NCI-H1694 treated with DMSO at 0.1 percent for 48 hours (cell line): ENCODE results near the gene MT4.

Source experiments
- DNase-seq: peaks from one replicate; lab custom pipeline; 2025; lab: John Stamatoyannopoulos, UW

The MT4 gene

GRCh38 chr16:56605475-56605874, 40.6 kb downstream of the MT4 start:
- DNase-seq, result no peak

GRCh38 chr16:56606071-56606475, 41.2 kb downstream of the MT4 start:
- no peak for DNase-seq

GRCh38 chr16:56606476-56607108, 41.7 kb downstream of the MT4 start:
- no peak for DNase-seq

GRCh38 chr16:56607109-56607618, 42.3 kb downstream of the MT4 start:
- DNase-seq, result no peak

- DNase-seq, result no peak
Measured at GRCh38 chr16:56607675-56608042, 42.8 kb downstream of the MT4 start.

GRCh38 chr16:56608043-56608875, 43.4 kb downstream of the MT4 start, which contains the start of gene MT2A:
Gene MT2A, plus strand, starts transcription at chr16:56608584. Its CDS starts 72 bp downstream, at chr16:56608656.
- DNase-seq, result peak; percentile 80

GRCh38 chr16:56608876-56609462, 44.1 kb downstream of the MT4 start:
- no peak for DNase-seq

- peak; percentile 38 for DNase-seq
Measured at GRCh38 chr16:56609463-56609921, 44.6 kb downstream of the MT4 start.

GRCh38 chr16:56610017-56610608, 45.2 kb downstream of the MT4 start:
- no peak for DNase-seq

- no peak for DNase-seq
Measured at GRCh38 chr16:56610609-56611111, 45.8 kb downstream of the MT4 start.

GRCh38 chr16:56611281-56611833, 46.5 kb downstream of the MT4 start:
- no peak for DNase-seq

GRCh38 chr16:56613706-56614105, 48.8 kb downstream of the MT4 start:
- no peak for DNase-seq

- no peak for DNase-seq
Measured at GRCh38 chr16:56614549-56614991, 49.7 kb downstream of the MT4 start.

GRCh38 chr16:56615353-56615752, 50.5 kb downstream of the MT4 start:
- DNase-seq, result no peak

GRCh38 chr16:56616608-56617211, 51.8 kb downstream of the MT4 start:
- DNase-seq, result no peak

- no peak for DNase-seq
Measured at GRCh38 chr16:56617212-56618085, 52.6 kb downstream of the MT4 start.

GRCh38 chr16:56618138-56618537, 53.3 kb downstream of the MT4 start:
- DNase-seq, result no peak
